Putamen (tissue), 1 donor: ENCODE results near the gene PPFIBP2.
"Not testable (repeated sequence)": the region's sequence is repeated elsewhere in the genome, so short reads cannot be mapped to it uniquely, and the experiment has no call there.

Experiments
- DNase-seq: peaks from one replicate; pipeline ENCODE4 v3.0.0-alpha.2; 2016; ENCODE audit warnings: low spot score

The PPFIBP2 gene

DNA sequence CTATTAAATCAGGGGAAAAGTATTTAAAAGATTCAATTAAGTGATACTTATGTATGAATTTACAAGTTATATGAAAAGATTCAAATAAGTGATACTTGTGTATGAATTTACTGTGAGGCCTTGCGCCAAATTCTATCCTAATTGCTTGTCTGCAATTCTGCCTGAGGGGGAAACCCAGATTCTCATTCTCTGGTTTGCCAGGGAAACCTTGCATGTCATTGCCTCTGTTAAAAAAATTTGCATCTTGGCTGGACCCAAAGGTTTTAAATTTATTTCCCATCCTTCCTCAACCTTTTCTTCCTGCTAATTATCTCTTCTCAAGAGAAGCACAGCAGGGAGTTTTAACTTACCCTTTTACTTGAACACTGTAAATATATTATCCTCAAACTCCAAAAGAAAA, 14.7 kb upstream of the PPFIBP2 start:
- DNase-seq, result no peak

DNA sequence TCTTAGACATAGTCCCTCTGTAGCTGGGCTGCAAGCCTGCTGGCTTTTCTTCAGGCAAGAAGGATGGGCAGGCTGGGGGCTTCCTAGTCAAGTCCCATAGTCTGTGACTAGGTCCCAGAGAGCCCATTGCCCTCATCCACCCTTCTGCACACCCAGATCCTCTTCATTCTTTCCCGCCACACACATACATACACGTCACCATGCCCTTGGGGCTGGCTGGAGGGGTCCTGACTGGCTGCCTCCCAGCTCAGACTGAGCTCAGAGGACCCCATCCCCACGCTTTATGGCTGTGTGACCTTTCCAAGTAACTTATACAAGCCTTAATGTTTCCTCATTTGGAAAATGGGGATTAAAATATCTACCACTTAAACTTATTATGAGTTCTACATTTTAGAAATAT, 13.5 kb upstream of the PPFIBP2 start:
- DNase-seq, result no peak

DNA sequence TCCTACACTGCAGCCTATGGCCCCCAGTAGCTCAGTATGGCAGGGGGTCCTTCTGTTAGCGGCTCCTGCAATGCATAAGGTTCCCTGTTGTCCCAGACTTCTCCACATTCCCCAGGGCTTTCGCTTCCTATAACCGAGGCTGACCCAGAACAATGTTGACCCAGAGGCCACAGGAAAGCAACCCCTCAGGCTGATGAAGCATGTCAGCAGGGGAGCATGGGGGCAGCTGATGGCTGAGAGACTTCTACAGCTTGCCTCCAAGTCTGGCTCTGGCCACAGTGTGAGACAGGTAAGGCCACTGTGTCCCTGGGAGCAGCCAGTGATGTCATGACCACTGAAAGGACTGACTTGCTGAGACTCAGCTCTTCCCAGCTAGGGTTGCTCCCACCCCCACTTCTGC, 12.5 kb upstream of the PPFIBP2 start:
- DNase-seq, result no peak

DNA sequence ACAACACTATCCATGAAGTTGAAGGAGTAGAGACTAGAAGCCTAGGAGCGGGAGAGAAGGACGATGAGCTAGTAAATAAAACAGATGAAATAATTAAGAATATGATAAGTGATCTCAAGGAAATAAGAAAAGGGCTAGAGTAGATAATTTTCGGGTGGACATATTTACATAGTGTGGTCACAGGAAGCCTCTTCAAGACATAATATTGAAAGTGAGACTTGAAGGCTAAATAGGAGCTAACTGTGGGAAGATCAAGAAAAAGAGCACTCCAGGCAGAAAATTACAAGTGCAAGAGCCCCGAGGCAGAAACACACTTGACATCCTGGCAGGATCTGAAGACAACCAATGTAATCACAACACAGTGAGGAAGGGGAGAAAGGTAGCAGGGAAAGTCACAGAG, 11.9 kb upstream of the PPFIBP2 start:
- DNase-seq, result no peak

DNA sequence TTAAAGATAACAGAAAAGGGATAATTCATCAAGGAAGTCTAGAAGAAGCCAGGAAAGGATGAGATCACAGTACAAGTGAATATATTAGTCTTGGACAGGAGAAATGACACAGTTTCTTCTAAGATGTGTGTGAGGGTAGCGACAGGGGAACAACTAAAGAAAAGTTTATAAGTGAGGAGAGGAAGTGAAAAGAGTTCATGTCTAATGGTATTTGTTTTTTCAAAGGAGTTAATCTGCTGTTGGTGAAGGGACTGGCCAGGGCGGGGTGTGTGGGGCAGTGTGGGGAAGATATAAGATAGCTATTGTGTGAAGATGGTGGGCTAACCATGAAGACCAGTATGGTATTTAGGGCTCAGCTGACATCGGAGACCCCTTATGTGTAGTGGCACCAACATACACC, 7.6 kb upstream of the PPFIBP2 start:
- DNase-seq, result no peak

GRCh38 chr11:7508087-7508486, 5.7 kb upstream of the PPFIBP2 start:
- no peak for DNase-seq

- no peak for DNase-seq
Observed at GRCh38 chr11:7509966-7510365, 3.8 kb upstream of the PPFIBP2 start.

- DNase-seq, result peak; percentile 80
Observed at GRCh38 chr11:7511401-7511800, 2.4 kb upstream of the PPFIBP2 start.

DNA sequence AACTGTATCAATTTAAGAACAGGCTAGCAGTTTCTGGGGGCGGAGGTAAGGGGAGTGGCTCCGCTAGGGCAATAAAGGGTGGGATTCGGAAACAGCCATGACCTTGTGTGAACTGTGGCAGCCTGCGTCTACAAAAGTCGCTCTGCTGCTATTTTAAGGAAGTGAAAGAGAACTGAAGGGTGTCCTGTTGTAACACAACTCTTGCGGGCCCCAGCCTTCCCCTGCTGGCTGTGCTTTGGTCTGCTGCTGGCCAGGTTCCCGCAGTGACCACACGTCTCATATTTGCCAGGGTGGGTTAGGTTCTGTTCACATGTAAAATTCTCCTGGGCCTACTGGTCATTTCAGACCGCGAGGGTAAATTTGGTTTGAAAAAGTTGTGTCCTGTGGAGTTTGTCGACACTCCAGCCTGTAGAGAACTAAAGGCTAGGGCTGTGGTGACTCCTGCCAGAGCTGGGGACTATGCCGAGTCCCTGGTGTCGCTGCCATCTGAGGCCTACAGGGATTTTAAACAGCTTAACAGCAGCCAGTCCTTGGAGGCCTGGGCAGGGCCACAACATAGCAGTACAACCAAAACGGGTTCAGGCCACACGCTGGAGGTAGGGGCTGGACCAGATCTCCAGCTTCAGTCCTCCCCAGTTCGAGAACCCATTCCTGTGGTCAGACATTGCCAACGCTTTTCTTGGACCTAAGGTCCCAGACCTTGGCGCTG, 1.1 kb upstream of the PPFIBP2 start:
- peak; percentile 66 for DNase-seq

- DNase-seq, result peak; percentile 19
Observed at GRCh38 chr11:7514099-7514591, 346 bp downstream of the PPFIBP2 start.

- no peak for DNase-seq
Observed at GRCh38 chr11:7515447-7515886, 1.7 kb downstream of the PPFIBP2 start.

GRCh38 chr11:7516475-7516874, 2.7 kb downstream of the PPFIBP2 start:
- DNase-seq, result no peak

GRCh38 chr11:7517743-7518142, 3.9 kb downstream of the PPFIBP2 start:
- DNase-seq, result not testable (repeated sequence)

DNA sequence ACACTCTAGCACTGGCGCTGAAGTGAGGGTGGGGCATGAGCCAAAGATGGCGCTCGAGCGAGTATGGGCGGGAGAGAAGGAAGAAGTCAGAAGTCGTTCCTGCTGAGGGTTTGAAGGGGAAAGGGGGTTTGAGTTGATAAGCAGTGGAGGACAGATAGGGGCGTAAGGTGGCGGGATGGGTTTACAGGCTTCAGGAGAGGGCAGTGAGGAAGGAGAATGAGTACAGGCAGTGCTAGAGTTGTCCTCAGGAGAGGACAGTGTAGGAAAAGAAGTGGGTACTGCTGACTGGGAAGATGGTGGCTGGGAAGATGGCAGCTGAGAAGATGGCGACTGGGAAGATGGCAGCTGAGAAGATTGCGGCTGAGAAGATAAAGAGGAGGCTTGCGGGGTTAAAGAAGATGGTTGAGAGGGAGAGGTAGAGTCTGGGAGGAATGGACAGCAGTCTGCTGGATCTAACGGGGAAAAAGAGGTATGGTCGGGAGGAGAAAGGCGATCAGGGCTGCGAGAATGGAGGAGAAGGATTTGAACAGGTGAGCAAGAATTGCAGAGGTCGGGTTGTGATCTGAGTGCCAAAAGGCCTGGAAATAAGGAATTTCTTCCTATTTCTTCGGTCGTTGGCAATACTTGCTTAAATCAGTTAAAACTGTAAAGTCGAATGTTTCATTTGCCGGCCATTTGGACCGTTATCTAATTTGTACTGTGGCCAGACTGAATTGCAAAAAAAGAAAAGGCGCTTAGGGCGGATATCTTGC, 5.2 kb downstream of the PPFIBP2 start:
- DNase-seq, result no peak

DNA sequence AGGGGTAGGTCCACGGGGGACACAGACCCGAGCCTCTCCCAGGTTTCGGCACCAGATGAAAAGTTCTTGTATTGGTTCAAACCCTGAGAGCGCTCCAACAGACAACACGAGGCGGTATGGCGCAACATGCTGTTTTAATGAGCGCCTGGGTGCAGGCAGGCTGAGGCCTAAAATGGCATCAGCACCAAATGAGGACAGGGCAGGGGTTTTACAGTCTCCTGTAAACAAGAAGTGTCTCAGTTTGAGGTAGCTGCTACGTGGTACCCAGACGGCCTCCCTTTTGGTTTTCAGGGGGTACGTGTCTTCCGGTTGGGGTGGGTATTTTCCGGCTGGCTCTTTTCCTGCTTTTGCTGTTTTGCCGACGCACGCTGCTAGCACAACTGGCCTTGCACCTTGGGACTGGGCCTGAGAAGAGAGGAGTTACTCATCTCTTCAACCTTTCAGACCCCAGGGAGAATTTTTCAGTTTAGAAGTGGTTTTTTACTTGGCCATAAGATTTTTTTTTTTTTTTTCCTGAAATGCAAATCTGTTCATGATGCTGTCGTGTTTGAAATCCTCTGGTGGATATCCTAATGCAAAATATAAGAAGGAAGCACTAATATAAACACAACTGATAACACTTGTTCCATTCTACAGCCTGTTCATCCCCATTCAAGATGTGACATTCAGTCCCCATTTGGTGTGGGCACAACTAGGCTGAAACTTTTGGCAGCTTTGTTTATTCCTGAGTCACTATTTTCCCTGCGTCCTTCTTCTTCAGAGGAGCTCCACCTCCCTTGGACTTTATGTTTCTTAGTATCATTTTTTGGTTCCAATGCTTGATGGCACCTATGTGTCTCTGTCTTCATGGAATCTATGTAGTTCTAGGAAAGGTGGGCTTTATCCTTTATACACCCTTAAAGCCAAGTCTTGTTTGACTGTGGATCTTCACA, 6.5 kb downstream of the PPFIBP2 start:
- DNase-seq, result no peak

- no peak for DNase-seq
Observed at GRCh38 chr11:7520981-7521487, 7.2 kb downstream of the PPFIBP2 start.

- peak; percentile 70 for DNase-seq
Observed at GRCh38 chr11:7522121-7522520, 8.3 kb downstream of the PPFIBP2 start.

DNA sequence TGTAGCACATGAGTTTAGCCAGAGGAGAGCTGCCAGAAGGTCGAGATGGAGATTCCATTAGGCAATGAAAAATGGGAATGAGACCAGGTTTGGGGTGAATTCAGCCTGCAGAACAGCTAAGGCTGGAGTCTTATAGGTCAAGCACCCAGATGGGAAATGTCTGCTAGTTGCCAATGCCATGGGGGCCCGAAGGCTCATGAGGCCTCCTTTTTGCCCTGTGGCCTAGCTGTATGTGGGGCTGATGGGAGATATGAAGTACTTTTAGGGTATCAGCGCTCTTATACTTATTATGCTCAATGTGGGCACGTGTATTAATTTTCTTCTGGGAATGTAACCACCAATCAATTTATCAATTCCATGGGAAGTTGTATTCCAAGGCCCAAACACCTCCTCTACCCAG, 8.7 kb downstream of the PPFIBP2 start:
- DNase-seq, result no peak

DNA sequence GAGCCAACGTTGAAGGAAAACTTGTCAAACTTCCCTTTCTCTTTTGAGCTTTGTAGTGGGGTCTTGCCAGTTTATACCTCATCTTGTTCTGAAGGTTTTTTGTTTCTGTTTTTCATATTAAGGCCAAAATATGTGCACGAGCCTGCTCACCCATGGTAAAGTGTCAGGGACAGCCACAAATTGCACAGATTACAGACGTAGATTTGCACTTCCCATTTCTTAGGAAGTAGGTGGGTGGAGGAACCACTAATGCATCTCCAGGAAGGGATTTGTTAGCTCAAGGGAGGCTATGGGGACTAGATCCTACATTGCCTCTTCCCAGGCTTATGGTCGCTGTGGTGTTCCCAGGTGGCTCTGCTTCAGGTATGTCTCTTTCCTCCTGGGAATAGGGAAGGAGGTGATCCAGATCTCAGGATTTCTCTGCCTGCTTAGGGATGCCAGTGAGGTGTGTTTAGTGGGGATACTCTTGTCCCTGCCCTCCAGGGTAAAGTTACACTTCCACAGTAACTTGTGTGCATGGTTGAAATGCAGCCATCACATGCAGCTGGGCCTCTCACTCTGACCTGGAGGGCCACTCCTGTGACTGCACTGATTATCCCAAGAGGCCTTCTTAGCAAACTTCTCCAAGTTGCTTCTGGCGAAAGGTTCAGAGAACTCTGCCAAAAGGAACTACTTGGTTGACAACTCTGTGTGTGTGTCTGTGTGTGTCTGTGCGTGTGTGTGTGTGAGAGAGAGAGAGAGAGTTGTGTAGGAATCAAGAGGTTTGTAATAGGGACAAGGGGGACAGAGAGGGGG, 9.8 kb downstream of the PPFIBP2 start:
- DNase-seq, result no peak

- DNase-seq, result no peak
Observed at GRCh38 chr11:7524462-7525235, 10.8 kb downstream of the PPFIBP2 start.
